B cell (primary cell): ENCODE results near the gene FAM168B. TPM values are rescaled to one million over a fixed set of nuclear protein-coding genes. Genes with fewer than 3 reads are reported as not detected.

ENCODE experiments used
- ATAC-seq: fragments of 200-7000 bp; cut with Tn5 transposase; one replicate; pipeline ENCODE4 v1.10.0; 2021; ENCODE audit warnings: low read depth, mild to moderate bottlenecking, moderate number of reproducible peaks, moderate library complexity
- CTCF ChIA-PET: fragments of 350-600 bp; sonication (Branson Sonifier 250); formaldehyde crosslinking; loops from one replicate; lab custom pipeline; 2021; ENCODE audit warnings: antibody characterized with exemption, inconsistent platforms; lab: Charles Lee
- POLR2A ChIA-PET: fragments of 350-600 bp; sonication (Branson Sonifier 250); formaldehyde crosslinking; loops from one replicate; lab custom pipeline; 2021; ENCODE audit warnings: antibody characterized with exemption; lab: Charles Lee
- DNase-seq: peaks from one replicate; pipeline ENCODE4 v3.0.0; 2013
- H2AFZ ChIP-seq: 2 replicates; pipeline ENCODE4 v1.6.1; 2012; ENCODE audit warnings: mild to moderate bottlenecking, low read depth, low read length; ENCODE audit not compliant: insufficient read depth, poor library complexity, severe bottlenecking
- H3K27ac ChIP-seq, 2 donors: 1 replicate in 1 of 2; 2 replicates in 1 of 2; pipeline ENCODE4 v1.5.1; 2012 to 2013; ENCODE audit warnings: low read length in 2 of 2, mild to moderate bottlenecking in 2 of 2, moderate library complexity in 1 of 2
- H3K27me3 ChIP-seq, 4 experiments: fragments of 200-600 bp in 1 of 4; sonication (generic) in 1 of 4; replicated peaks in 1 of 4; 1 replicate in 2 of 4; 2 replicates in 2 of 4; pipeline versions ENCODE4 v1.6.1 to v1.7.0; 2013 to 2016; ENCODE audit warnings: low read length in 3 of 4, mild to moderate bottlenecking in 2 of 4, mixed read lengths in 1 of 4, moderate library complexity in 1 of 4; ENCODE audit not compliant: insufficient read depth in 4 of 4, control insufficient read depth in 3 of 4; ENCODE audit errors: control extremely low read depth in 1 of 4
- H3K36me3 ChIP-seq, 2 experiments: replicated peaks in 1 of 2; 1 replicate in 1 of 2; 2 replicates in 1 of 2; pipeline versions ENCODE4 v1.6.1 to v1.7.1; 2013; ENCODE audit warnings: low read length in 1 of 2; ENCODE audit not compliant: insufficient read depth in 2 of 2, control insufficient read depth in 1 of 2; ENCODE audit errors: control extremely low read depth in 1 of 2, extremely low read depth in 1 of 2
- H3K4me1 ChIP-seq, 2 donors: fragments of 200-600 bp in 1 of 2; sonication (generic) in 1 of 2; 1 replicate in 1 of 2; 2 replicates in 1 of 2; pipeline versions ENCODE4 v1.5.1 to v1.6.1; 2013 to 2017; ENCODE audit warnings: low read length in 2 of 2; ENCODE audit not compliant: control insufficient read depth in 2 of 2, insufficient read depth in 2 of 2
- H3K4me2 ChIP-seq: replicated peaks from 2 replicates; pipeline ENCODE3; 2012; ENCODE audit warnings: mild to moderate bottlenecking, low read depth, low read length; ENCODE audit not compliant: poor library complexity, severe bottlenecking
- H3K4me3 ChIP-seq, 5 experiments: fragments of 200-600 bp in 1 of 5; sonication (generic) in 1 of 5; 1 replicate in 3 of 5; 2 replicates in 2 of 5; pipeline versions ENCODE4 v1.5.1 to v1.7.0; 2011 to 2016; ENCODE audit warnings: low read length in 4 of 5, mild to moderate bottlenecking in 4 of 5, low read depth in 2 of 5, control low read depth in 1 of 5, moderate library complexity in 1 of 5; ENCODE audit not compliant: insufficient read depth in 1 of 5; ENCODE audit errors: control extremely low read depth in 1 of 5, extremely low read depth in 1 of 5
- H3K79me2 ChIP-seq: fragments of 200-600 bp; sonication (generic); one replicate; pipeline ENCODE4 v1.6.0; 2016; ENCODE audit warnings: low read length; ENCODE audit not compliant: control insufficient read depth, insufficient read depth
- H3K9ac ChIP-seq: fragments of 200-600 bp; sonication (generic); 2 replicates; pipeline ENCODE4 v1.6.1; 2017; ENCODE audit warnings: mild to moderate bottlenecking, low read length, moderate library complexity
- H3K9me3 ChIP-seq, 3 donors: one replicate each; pipeline versions ENCODE4 v1.6.1 to v1.7.1; 2013; ENCODE audit warnings: low read length in 2 of 3; ENCODE audit not compliant: control insufficient read depth in 2 of 3, insufficient read depth in 1 of 3; ENCODE audit errors: control extremely low read depth in 1 of 3
- H4K20me1 ChIP-seq: 2 replicates; pipeline ENCODE4 v1.6.0; 2012; ENCODE audit warnings: mild to moderate bottlenecking, low read length; ENCODE audit not compliant: insufficient read depth, control insufficient read depth, poor library complexity, severe bottlenecking
- H3K27ac Mint-ChIP-seq: one replicate; pipeline ENCODE4 v1.8.0; 2021; ENCODE audit warnings: mixed read lengths
- H3K27me3 Mint-ChIP-seq: one replicate; pipeline ENCODE4 v1.8.0; 2021; ENCODE audit warnings: mixed read lengths
- H3K4me1 Mint-ChIP-seq: one replicate; pipeline ENCODE4 v1.8.0; 2021; ENCODE audit warnings: mixed read lengths
- H3K4me3 Mint-ChIP-seq: one replicate; pipeline ENCODE4 v1.8.0; 2021; ENCODE audit warnings: mixed read lengths
- H3K9me3 Mint-ChIP-seq: one replicate; pipeline ENCODE4 v1.8.0; 2022; ENCODE audit warnings: mixed read lengths; ENCODE audit not compliant: insufficient read depth
- CTCF ChIP-seq: fragments of 200-600 bp; IDR thresholded peaks from one replicate; pipeline ENCODE4 v1.8.0; 2022; ENCODE audit warnings: antibody characterized with exemption, mild to moderate bottlenecking
- EZH2 ChIP-seq: IDR thresholded peaks from 2 replicates; pipeline ENCODE4 v1.6.1; 2012; ENCODE audit warnings: borderline replicate concordance, low read depth, mild to moderate bottlenecking, moderate library complexity, low read length; ENCODE audit not compliant: insufficient read depth, poor library complexity, severe bottlenecking
- WGBS: methylation state at CpG from one replicate; pipeline ENCODE4 v1.1.5; 2013; ENCODE audit warnings: missing lambda C conversion rate; ENCODE audit not compliant: insufficient coverage; 5-methylcytosine and 5-hydroxymethylcytosine counted together
- intact Hi-C: fragments of 100-400 bp; cut with micrococcal nuclease; formaldehyde crosslinking; loops from one replicate; pipeline ENCODE4 v1.10.0; 2022
- polyA plus RNA-seq: library from polyadenylated mRNA; depleted of rRNA; stranded (reverse); fragments of >200 nt; gene quantifications from 2 replicates; pipeline ENCODE4 v1.2.3, GENCODE V29; 2012
- total RNA-seq, 2 donors: library from RNA; stranded (reverse); fragments of 120-200 nt in 1 of 2; gene quantifications; 1 replicate in 1 of 2; 2 replicates in 1 of 2; pipeline versions ENCODE4 v1.2.3 to v1.2.4, GENCODE V29; 2013 to 2022

FAM168B gene
- total and polyA plus RNA-seq, 2 donors (not counting 1 experiment from before 2014, with no cell fraction given), result 38.6 to 70.5 TPM

DNA sequence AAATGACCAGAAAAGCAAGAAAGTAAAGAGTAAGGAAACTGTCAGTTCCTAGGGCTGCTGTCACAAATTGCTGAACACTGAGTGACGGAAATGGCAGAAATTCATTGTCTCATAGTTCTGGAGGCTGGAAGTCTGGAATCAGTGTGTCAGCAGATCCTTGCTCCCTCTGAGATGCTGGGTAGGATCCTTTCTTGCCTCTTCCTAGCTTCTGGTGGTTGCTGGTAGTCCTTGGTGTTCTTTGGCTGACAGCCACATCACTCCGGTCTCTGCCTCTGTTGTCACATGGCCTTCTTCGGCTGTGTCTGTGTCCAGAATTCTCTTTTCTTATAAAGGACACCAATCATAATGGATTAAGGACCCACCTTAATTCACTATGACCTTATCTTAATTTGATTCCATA, 33.8 kb upstream of the FAM168B start:
- intact Hi-C loops, result no loop called here
- ATAC-seq, result no peak
- Histone ChIP-seq H3K4me2 (no peak overlapping the region), H3K79me2 (peaks cover 12% of the 10 kb centered on the region), H3K36me3 (peaks cover 28 to 73% of the 10 kb centered on the region in 2 experiments), H3K27me3 (no peaks in the 10 kb centered on the region), H3K4me1 (no peaks in the 10 kb centered on the region), H3K9me3 (peaks cover 0 to 4% (median 0%) of the 10 kb centered on the region in 3 donors), H3K9ac (no peak overlapping the region), H3K27ac (no peak overlapping the region), H4K20me1 (peaks cover 18% of the 10 kb centered on the region), H2AFZ (no peak overlapping the region), H3K4me3 (no peak overlapping the region)
- no peaks in the 10 kb centered on the region for H3K4me1 Mint-ChIP-seq
- POLR2A ChIA-PET, result no interaction called here
- WGBS, result 86% methylated on average over 2 of the region's 3 CpGs
- CTCF ChIA-PET, result no interaction called here
- H3K27ac Mint-ChIP-seq, result no peak overlapping the region
- H3K9me3 Mint-ChIP-seq, result no peaks in the 10 kb centered on the region
- H3K27me3 Mint-ChIP-seq, result no peaks in the 10 kb centered on the region
- no peak for TF ChIP-seq CTCF
- no peak for TF ChIP-seq EZH2
- H3K4me3 Mint-ChIP-seq, result no peak overlapping the region
- no peak for DNase-seq

GRCh38 chr2:131126436-131126835, 33.2 kb upstream of the FAM168B start:
- H3K36me3 ChIP-seq, result peaks cover 27 to 76% of the 10 kb centered on the region in 2 experiments
- 100% methylated on average over 3 of the region's 5 CpGs for WGBS
- H3K9ac ChIP-seq, result no peak overlapping the region
- no peak overlapping the region for H2AFZ ChIP-seq
- H3K27me3 Mint-ChIP-seq, result no peaks in the 10 kb centered on the region
- peaks cover 0 to 4% (median 0%) of the 10 kb centered on the region in 3 donors for H3K9me3 ChIP-seq
- H3K4me3 Mint-ChIP-seq, result no peak overlapping the region
- ATAC-seq (no peak), DNase-seq (no peak)
- peaks cover 15% of the 10 kb centered on the region for H3K79me2 ChIP-seq
- POLR2A ChIA-PET, result no interaction called here
- intact Hi-C loops, result no loop called here
- no peak overlapping the region for H3K27ac Mint-ChIP-seq
- no peak overlapping the region for H3K27ac ChIP-seq
- H3K4me2 ChIP-seq, result no peak overlapping the region
- no peak overlapping the region for H3K4me3 ChIP-seq
- no peak for TF ChIP-seq EZH2
- TF ChIP-seq CTCF, result no peak
- H3K27me3 ChIP-seq, result no peaks in the 10 kb centered on the region
- H3K4me1 ChIP-seq, result no peaks in the 10 kb centered on the region
- H4K20me1 ChIP-seq, result peaks cover 18% of the 10 kb centered on the region
- no peaks in the 10 kb centered on the region for H3K9me3 Mint-ChIP-seq
- H3K4me1 Mint-ChIP-seq, result no peaks in the 10 kb centered on the region
- CTCF ChIA-PET, result no interaction called here
